GM12892 (cell line): ENCODE data around the gene CHST15.

ENCODE experiments used
- POLR2A ChIP-seq: IDR thresholded peaks from 2 replicates; pipeline ENCODE4 v1.6.1; 2011; ENCODE audit warnings: low read depth, low read length, control low read depth
- POLR2AphosphoS5 ChIP-seq: IDR thresholded peaks from 2 replicates; pipeline ENCODE4 v1.6.1; 2011; ENCODE audit warnings: low read depth, low read length, control low read depth
- TAF1 ChIP-seq: IDR thresholded peaks from 2 replicates; pipeline ENCODE4 v1.6.1; 2011; ENCODE audit warnings: low read depth, mild to moderate bottlenecking, control low read depth, low read length, borderline replicate concordance

DNA sequence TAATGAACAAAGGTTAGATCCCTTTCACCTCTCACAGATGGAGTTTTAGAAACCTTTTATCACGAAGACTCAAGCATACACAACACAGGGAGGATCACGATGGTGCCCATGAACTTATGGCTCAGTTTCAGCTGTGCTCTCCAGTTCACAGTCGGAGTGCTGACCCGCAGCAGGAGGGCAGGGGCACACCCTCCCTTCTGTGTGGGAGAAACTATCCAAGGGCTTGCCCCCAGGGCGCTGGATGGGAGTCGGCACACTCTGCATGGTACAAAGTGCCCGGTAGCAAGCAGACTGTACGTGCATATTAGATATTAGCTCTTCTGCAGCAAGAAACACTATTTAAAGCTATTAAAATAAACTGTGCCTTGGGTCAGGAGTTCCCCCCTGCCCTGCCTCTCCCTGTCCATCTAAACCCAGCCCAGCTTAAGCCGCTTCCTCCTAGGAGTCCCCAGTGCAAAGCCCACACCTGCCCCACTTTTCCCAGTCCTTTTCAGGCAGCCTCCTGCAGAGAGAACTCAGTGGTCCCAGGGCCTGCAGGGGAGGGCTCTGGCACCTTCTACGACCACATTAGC is 76.5 kb downstream of the CHST15 start:
- TF ChIP-seq TAF1, result no peak
- no peak for TF ChIP-seq POLR2AphosphoS5
- no peak for TF ChIP-seq POLR2A
